ENCODE measurements around the gene MMP11.

- TF ChIP-seq, protein P1, sequence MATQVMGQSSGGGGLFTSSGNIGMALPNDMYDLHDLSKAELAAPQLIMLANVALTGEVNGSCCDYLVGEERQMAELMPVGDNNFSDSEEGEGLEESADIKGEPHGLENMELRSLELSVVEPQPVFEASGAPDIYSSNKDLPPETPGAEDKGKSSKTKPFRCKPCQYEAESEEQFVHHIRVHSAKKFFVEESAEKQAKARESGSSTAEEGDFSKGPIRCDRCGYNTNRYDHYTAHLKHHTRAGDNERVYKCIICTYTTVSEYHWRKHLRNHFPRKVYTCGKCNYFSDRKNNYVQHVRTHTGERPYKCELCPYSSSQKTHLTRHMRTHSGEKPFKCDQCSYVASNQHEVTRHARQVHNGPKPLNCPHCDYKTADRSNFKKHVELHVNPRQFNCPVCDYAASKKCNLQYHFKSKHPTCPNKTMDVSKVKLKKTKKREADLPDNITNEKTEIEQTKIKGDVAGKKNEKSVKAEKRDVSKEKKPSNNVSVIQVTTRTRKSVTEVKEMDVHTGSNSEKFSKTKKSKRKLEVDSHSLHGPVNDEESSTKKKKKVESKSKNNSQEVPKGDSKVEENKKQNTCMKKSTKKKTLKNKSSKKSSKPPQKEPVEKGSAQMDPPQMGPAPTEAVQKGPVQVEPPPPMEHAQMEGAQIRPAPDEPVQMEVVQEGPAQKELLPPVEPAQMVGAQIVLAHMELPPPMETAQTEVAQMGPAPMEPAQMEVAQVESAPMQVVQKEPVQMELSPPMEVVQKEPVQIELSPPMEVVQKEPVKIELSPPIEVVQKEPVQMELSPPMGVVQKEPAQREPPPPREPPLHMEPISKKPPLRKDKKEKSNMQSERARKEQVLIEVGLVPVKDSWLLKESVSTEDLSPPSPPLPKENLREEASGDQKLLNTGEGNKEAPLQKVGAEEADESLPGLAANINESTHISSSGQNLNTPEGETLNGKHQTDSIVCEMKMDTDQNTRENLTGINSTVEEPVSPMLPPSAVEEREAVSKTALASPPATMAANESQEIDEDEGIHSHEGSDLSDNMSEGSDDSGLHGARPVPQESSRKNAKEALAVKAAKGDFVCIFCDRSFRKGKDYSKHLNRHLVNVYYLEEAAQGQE (IDR thresholded peaks at IDR 0.05; ENCODE audit: unreplicated experiment), result no peak
- TF ChIP-seq, protein P2, sequence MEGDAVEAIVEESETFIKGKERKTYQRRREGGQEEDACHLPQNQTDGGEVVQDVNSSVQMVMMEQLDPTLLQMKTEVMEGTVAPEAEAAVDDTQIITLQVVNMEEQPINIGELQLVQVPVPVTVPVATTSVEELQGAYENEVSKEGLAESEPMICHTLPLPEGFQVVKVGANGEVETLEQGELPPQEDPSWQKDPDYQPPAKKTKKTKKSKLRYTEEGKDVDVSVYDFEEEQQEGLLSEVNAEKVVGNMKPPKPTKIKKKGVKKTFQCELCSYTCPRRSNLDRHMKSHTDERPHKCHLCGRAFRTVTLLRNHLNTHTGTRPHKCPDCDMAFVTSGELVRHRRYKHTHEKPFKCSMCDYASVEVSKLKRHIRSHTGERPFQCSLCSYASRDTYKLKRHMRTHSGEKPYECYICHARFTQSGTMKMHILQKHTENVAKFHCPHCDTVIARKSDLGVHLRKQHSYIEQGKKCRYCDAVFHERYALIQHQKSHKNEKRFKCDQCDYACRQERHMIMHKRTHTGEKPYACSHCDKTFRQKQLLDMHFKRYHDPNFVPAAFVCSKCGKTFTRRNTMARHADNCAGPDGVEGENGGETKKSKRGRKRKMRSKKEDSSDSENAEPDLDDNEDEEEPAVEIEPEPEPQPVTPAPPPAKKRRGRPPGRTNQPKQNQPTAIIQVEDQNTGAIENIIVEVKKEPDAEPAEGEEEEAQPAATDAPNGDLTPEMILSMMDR (conservative IDR thresholded peaks at IDR 0.05; ENCODE audit: low read depth in 2 of 2), result no peak
- TF ChIP-seq EZH2 (IDR thresholded peaks at IDR 0.05; ENCODE audit: low read depth, unreplicated experiment) (no peak), JUNB (IDR thresholded peaks at IDR 0.05; ENCODE audit: unreplicated experiment) (no peak)
- TF ChIP-seq, protein P3, sequence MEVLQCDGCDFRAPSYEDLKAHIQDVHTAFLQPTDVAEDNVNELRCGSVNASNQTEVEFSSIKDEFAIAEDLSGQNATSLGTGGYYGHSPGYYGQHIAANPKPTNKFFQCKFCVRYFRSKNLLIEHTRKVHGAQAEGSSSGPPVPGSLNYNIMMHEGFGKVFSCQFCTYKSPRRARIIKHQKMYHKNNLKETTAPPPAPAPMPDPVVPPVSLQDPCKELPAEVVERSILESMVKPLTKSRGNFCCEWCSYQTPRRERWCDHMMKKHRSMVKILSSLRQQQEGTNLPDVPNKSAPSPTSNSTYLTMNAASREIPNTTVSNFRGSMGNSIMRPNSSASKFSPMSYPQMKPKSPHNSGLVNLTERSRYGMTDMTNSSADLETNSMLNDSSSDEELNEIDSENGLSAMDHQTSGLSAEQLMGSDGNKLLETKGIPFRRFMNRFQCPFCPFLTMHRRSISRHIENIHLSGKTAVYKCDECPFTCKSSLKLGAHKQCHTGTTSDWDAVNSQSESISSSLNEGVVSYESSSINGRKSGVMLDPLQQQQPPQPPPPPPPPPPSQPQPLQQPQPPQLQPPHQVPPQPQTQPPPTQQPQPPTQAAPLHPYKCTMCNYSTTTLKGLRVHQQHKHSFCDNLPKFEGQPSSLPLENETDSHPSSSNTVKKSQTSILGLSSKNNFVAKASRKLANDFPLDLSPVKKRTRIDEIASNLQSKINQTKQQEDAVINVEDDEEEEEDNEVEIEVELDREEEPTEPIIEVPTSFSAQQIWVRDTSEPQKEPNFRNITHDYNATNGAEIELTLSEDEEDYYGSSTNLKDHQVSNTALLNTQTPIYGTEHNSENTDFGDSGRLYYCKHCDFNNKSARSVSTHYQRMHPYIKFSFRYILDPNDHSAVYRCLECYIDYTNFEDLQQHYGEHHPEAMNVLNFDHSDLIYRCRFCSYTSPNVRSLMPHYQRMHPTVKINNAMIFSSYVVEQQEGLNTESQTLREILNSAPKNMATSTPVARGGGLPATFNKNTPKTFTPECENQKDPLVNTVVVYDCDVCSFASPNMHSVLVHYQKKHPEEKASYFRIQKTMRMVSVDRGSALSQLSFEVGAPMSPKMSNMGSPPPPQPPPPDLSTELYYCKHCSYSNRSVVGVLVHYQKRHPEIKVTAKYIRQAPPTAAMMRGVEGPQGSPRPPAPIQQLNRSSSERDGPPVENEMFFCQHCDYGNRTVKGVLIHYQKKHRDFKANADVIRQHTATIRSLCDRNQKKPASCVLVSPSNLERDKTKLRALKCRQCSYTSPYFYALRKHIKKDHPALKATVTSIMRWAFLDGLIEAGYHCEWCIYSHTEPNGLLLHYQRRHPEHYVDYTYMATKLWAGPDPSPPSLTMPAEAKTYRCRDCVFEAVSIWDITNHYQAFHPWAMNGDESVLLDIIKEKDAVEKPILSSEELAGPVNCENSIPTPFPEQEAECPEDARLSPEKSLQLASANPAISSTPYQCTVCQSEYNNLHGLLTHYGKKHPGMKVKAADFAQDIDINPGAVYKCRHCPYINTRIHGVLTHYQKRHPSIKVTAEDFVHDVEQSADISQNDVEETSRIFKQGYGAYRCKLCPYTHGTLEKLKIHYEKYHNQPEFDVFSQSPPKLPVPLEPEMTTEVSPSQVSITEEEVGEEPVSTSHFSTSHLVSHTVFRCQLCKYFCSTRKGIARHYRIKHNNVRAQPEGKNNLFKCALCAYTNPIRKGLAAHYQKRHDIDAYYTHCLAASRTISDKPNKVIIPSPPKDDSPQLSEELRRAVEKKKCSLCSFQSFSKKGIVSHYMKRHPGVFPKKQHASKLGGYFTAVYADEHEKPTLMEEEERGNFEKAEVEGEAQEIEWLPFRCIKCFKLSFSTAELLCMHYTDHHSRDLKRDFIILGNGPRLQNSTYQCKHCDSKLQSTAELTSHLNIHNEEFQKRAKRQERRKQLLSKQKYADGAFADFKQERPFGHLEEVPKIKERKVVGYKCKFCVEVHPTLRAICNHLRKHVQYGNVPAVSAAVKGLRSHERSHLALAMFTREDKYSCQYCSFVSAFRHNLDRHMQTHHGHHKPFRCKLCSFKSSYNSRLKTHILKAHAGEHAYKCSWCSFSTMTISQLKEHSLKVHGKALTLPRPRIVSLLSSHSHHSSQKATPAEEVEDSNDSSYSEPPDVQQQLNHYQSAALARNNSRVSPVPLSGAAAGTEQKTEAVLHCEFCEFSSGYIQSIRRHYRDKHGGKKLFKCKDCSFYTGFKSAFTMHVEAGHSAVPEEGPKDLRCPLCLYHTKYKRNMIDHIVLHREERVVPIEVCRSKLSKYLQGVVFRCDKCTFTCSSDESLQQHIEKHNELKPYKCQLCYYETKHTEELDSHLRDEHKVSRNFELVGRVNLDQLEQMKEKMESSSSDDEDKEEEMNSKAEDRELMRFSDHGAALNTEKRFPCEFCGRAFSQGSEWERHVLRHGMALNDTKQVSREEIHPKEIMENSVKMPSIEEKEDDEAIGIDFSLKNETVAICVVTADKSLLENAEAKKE (CRISPR knock-in tag; IDR thresholded peaks at IDR 0.05), result no peak
Observed at GRCh38 chr22:23753385-23753784, 19.3 kb upstream of the MMP11 start.
